Left ventricle myocardium superior (tissue), 1 donor: ENCODE data around the gene DNAH14. TPM values are rescaled to one million over a fixed set of nuclear protein-coding genes. Genes with fewer than 3 reads are reported as not detected.
"Not testable (repeated sequence)": the region's sequence is repeated elsewhere in the genome, so short reads cannot be mapped to it uniquely, and the experiment has no call there.

Experiments used
- ATAC-seq: fragments of 200-7000 bp; cut with Tn5 transposase; one replicate; pipeline ENCODE4 v1.9.1; 2020; ENCODE audit warnings: mild to moderate bottlenecking, moderate library complexity
- DNase-seq: peaks from one replicate; pipeline ENCODE4 v3.0.0-alpha.2; 2020
- intact Hi-C: fragments of 100-400 bp; cut with micrococcal nuclease; formaldehyde crosslinking; loops from one replicate; pipeline ENCODE4 v1.11.0; 2022
- long read RNA-seq: library from polyadenylated mRNA; unstranded; transcript quantifications from one replicate; pipeline ENCODE4 v2.0.0, GENCODE V29; 2021
- total RNA-seq: library from RNA; stranded (reverse); fragmentation: NEBNext Ultra II Directional; extraction: Animal tissue kit (Norgen Biotek cat#: 25700); gene quantifications from one replicate; pipeline ENCODE4 v1.2.1, GENCODE V29; 2021
- donor health status: DM: no; HTN: yes; CAD: no; lungs with severe emphysema.

Gene DNAH14
- 5.5 TPM for total RNA-seq
- long read RNA-seq, result 0 reads

- peak; percentile 88 for ATAC-seq
- intact Hi-C loops, result no loop called here
- DNase-seq, result peak; percentile 69
Measured at GRCh38 chr1:224929335-224930237, at the start of gene DNAH14. Gene DNAH14 (plus strand): TSS chr1:224929675. CDS start chr1:224952703, 23,028 bp downstream.

GRCh38 chr1:224880593-224881307 lies 48.7 kb upstream of the DNAH14 start:
- ATAC-seq (no peak), DNase-seq (no peak)
- intact Hi-C loops, result no loop called here

GRCh38 chr1:224881308-224881692 lies 48.2 kb upstream of the DNAH14 start:
- intact Hi-C loops, DNase-seq, ATAC-seq: not testable (repeated sequence)

GRCh38 chr1:224881762-224882211 lies 47.7 kb upstream of the DNAH14 start:
- intact Hi-C loops, result no loop called here
- DNase-seq (no peak), ATAC-seq (no peak)

- no peak for ATAC-seq
- DNase-seq, result no peak
- intact Hi-C loops, result no loop called here
Measured at GRCh38 chr1:224882264-224882663, 47.2 kb upstream of the DNAH14 start.

- ATAC-seq, result no peak
- no peak for DNase-seq
- intact Hi-C loops, result no loop called here
Measured at GRCh38 chr1:224883091-224883490, 46.4 kb upstream of the DNAH14 start.

GRCh38 chr1:224884361-224884801 lies 45.1 kb upstream of the DNAH14 start:
- intact Hi-C loops, result no loop called here
- DNase-seq (no peak), ATAC-seq (no peak)

GRCh38 chr1:224885376-224885775 lies 44.1 kb upstream of the DNAH14 start:
- intact Hi-C loops, DNase-seq, ATAC-seq: not testable (repeated sequence)

- ATAC-seq (no peak), DNase-seq (no peak)
- intact Hi-C loops, result no loop called here
Measured at GRCh38 chr1:224894915-224895314, 34.6 kb upstream of the DNAH14 start.

GRCh38 chr1:224896130-224896781 lies 33.2 kb upstream of the DNAH14 start:
- DNase-seq, result no peak
- no peak for ATAC-seq

GRCh38 chr1:224897529-224898327 lies 31.7 kb upstream of the DNAH14 start:
- intact Hi-C loops, result no loop called here
- no peak for ATAC-seq
- no peak for DNase-seq

More at GRCh38 chr1:224896130-224896781, 33.2 kb upstream of the DNAH14 start:
- intact Hi-C loops, result no loop called here

- DNase-seq (no peak), ATAC-seq (no peak)
- intact Hi-C loops, result no loop called here
Measured at GRCh38 chr1:224898937-224899336, 30.5 kb upstream of the DNAH14 start.

GRCh38 chr1:224900062-224900630 lies 29.3 kb upstream of the DNAH14 start:
- DNase-seq, result no peak
- intact Hi-C loops, result no loop called here

GRCh38 chr1:224901087-224901810 lies 28.2 kb upstream of the DNAH14 start:
- ATAC-seq (no peak), DNase-seq (no peak)
- intact Hi-C loops, result no loop called here

More at GRCh38 chr1:224900062-224900630, 29.3 kb upstream of the DNAH14 start:
- no peak for ATAC-seq

- ATAC-seq (no peak), DNase-seq (no peak)
- intact Hi-C loops, result no loop called here
Measured at GRCh38 chr1:224903955-224904354, 25.5 kb upstream of the DNAH14 start.

GRCh38 chr1:224906340-224906739 lies 23.1 kb upstream of the DNAH14 start:
- ATAC-seq (no peak), DNase-seq (no peak)
- intact Hi-C loops, result no loop called here

GRCh38 chr1:224911217-224911616 lies 18.3 kb upstream of the DNAH14 start:
- ATAC-seq (no peak), DNase-seq (no peak)
- intact Hi-C loops, result no loop called here
